Esophagus muscularis mucosa (tissue), 4 donors: ENCODE results near the gene SFMBT1. TPM values are rescaled to one million over a fixed set of nuclear protein-coding genes. Genes with fewer than 3 reads are reported as not detected.

ENCODE experiments used
- DNase-seq: peaks from one replicate; pipeline ENCODE4 v3.0.0-alpha.2; 2017; ENCODE audit errors: extremely low spot score
- H3K27ac ChIP-seq, 4 donors: fragments of 200-600 bp; sonication (generic); replicated peaks in 1 of 4; 1 replicate in 3 of 4; 2 replicates in 1 of 4; pipeline ENCODE4 v1.5.1; 2016 to 2019; ENCODE audit warnings: mild to moderate bottlenecking in 1 of 4
- H3K27me3 ChIP-seq, 4 donors: fragments of 200-600 bp; sonication (generic); one replicate each; pipeline versions ENCODE4 v1.5.1 to v1.6.0; 2016 to 2019
- H3K36me3 ChIP-seq, 4 donors: fragments of 200-600 bp; sonication (generic); one replicate each; pipeline ENCODE4 v1.5.1; 2016 to 2019
- H3K4me1 ChIP-seq, 4 donors: fragments of 200-600 bp; sonication (generic); one replicate each; pipeline ENCODE4 v1.5.1; 2016 to 2019
- H3K4me3 ChIP-seq, 4 donors: fragments of 200-600 bp; sonication (generic); 1 replicate in 2 of 4; 2 replicates in 2 of 4; pipeline ENCODE4 v1.5.1; 2016 to 2019; ENCODE audit warnings: mild to moderate bottlenecking in 4 of 4, moderate library complexity in 1 of 4
- H3K9me3 ChIP-seq, 4 donors: fragments of 200-600 bp; sonication (generic); 1 replicate in 3 of 4; 2 replicates in 1 of 4; pipeline ENCODE4 v1.5.1; 2016 to 2019
- EP300 ChIP-seq: sonication (generic); formaldehyde crosslinking; IDR thresholded peaks from one replicate; pipeline ENCODE4 v1.6.1; 2017; ENCODE audit warnings: antibody characterized with exemption
- POLR2A ChIP-seq: fragments of 450-650 bp; IDR thresholded peaks from one replicate; pipeline ENCODE4 v1.6.1; 2017; ENCODE audit warnings: antibody characterized with exemption, moderate library complexity, mild to moderate bottlenecking, low read depth
- POLR2AphosphoS5 ChIP-seq, 2 donors: sonication (generic); formaldehyde crosslinking; IDR thresholded peaks; one replicate each; pipeline ENCODE4 v1.6.1; 2017; ENCODE audit warnings: antibody characterized with exemption in 2 of 2
- WGBS: methylation state at CpG from one replicate; pipeline ENCODE4 v1.1.5; 2018; 5-methylcytosine and 5-hydroxymethylcytosine counted together
- intact Hi-C: fragments of 100-400 bp; cut with DNase I; formaldehyde crosslinking; loops from one replicate; pipeline ENCODE4 v1.15.1; 2023
- total RNA-seq, 4 donors: library from RNA; depleted of rRNA; stranded (reverse); fragments of >200 nt; gene quantifications; one replicate each; pipeline versions ENCODE4 v1.1.0 to v1.2.1, GENCODE V29; 2016
- TF ChIP-seq, protein P1 (sequence below), 3 experiments: fragments of 200-600 bp in 2 of 3; fragments of 450-650 bp in 1 of 3; sonication (generic) in 2 of 3; IDR thresholded peaks; one replicate each; pipeline ENCODE4 v1.5.1; 2017 to 2019; ENCODE audit warnings: antibody characterized with exemption in 3 of 3, mild to moderate bottlenecking in 2 of 3, moderate library complexity in 1 of 3

SFMBT1 gene
- total RNA-seq, 4 donors from 2014 or later: 15.4 to 27.6 (median 21.4) TPM

DNA sequence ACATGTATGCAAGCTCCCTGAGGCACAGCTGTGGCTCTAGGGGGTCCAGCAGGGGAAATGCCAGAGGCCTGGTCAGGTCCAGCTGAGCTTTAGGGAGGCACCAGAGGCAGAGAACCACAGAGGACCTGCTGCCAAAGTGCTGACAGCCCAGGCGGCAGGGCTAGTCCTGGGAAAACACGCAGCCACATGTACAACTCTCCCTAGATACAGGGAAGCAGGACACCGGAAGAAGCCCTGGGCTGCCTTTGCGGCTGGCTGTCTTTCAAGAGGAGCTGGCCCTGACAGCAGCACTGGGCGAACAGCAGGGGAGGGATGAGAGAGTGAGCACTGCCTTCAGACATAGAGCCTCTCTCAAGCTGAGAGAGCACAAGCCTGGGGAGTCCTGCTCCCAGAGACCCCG, 43.6 kb upstream of the SFMBT1 start:
- DNase-seq: no peak
- WGBS: 71% methylated on average over 6 of the region's 6 CpGs
- no peak overlapping the region for H3K27ac ChIP-seq

DNA sequence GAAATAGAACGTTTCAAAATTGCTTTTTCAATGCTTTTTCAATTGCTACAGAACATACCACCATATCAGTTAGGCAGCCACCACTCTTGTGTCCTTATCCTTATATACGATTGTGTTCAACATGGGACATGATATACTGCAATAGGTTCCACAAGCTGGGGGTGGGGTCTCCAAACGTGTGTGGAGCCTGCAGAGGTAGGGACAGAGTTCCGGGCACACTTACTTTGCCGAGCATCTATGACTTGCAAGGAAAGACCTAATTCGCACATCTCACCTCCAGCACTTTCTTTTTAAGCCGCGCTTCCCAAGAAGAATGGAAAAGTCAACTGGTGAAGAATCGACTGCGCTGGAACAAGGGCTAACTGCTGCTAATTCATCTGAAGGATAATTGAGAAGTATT, 39.6 kb upstream of the SFMBT1 start:
- H3K36me3 ChIP-seq: peaks cover 0 to 37% (median 13%) of the 10 kb centered on the region in 4 donors
- no peak overlapping the region for H3K27ac ChIP-seq
- DNase-seq: no peak
- no peaks in the 10 kb centered on the region for H3K9me3 ChIP-seq
- intact Hi-C loops: no loop called here
- no peaks in the 10 kb centered on the region for H3K27me3 ChIP-seq
- H3K4me1 ChIP-seq: peaks cover 6 to 16% (median 14%) of the 10 kb centered on the region in 4 donors
- H3K4me3 ChIP-seq: no peak overlapping the region
- 82% methylated on average over 10 of the region's 10 CpGs for WGBS
- TF ChIP-seq, protein P1, sequence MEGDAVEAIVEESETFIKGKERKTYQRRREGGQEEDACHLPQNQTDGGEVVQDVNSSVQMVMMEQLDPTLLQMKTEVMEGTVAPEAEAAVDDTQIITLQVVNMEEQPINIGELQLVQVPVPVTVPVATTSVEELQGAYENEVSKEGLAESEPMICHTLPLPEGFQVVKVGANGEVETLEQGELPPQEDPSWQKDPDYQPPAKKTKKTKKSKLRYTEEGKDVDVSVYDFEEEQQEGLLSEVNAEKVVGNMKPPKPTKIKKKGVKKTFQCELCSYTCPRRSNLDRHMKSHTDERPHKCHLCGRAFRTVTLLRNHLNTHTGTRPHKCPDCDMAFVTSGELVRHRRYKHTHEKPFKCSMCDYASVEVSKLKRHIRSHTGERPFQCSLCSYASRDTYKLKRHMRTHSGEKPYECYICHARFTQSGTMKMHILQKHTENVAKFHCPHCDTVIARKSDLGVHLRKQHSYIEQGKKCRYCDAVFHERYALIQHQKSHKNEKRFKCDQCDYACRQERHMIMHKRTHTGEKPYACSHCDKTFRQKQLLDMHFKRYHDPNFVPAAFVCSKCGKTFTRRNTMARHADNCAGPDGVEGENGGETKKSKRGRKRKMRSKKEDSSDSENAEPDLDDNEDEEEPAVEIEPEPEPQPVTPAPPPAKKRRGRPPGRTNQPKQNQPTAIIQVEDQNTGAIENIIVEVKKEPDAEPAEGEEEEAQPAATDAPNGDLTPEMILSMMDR (IDR thresholded peaks at IDR 0.05): no peak
- TF ChIP-seq POLR2A (no peak), POLR2AphosphoS5 (IDR thresholded peaks at IDR 0.05) (no peak), EP300 (no peak)

More for the DNA sequence above, 43.6 kb upstream of the SFMBT1 start:
- peaks cover under 1 to 6% (median 2%) of the 10 kb centered on the region in 4 donors for H3K4me1 ChIP-seq
- no peak overlapping the region for H3K4me3 ChIP-seq
- no peaks in the 10 kb centered on the region for H3K9me3 ChIP-seq
- intact Hi-C loops: no loop called here
- no peak for TF ChIP-seq POLR2A
- TF ChIP-seq, protein P1 (IDR thresholded peaks at IDR 0.05): no peak
- peaks cover 20 to 77% (median 51%) of the 10 kb centered on the region in 4 donors for H3K36me3 ChIP-seq
- H3K27me3 ChIP-seq: no peaks in the 10 kb centered on the region

DNA sequence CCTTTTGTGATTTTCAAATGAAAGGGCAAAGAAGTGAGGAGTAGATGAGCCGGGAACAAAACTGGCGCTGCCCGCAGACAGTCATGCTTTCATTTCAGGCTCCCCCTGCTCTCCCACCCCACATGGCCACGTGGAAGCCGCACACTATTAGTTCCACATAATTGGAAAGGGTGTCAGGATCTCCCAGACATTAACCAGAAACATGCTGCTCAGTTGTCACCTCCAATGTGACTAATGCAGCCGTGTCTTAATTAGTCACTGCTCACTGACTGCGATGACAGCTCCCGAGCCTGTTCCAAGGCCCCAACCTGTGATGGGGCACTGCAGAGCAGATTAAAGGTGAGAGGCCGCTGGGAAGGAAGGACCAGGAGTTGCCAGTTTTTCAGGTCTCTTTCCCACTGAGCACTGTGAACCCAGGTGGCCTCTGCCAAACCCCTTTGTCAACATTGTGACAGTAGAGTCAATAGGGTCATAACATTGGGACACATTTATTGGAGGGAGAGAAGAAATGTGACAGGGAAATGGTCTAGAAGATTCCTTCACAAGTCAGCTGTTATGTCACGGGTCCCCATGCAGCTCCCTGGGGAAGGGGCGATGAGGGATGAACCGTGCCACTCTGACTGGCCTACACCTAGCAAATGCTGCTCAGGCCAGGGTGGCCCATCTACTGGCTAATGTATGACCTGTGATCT, 38.6 kb upstream of the SFMBT1 start:
- H3K4me3 ChIP-seq: no peak overlapping the region
- TF ChIP-seq POLR2AphosphoS5 (IDR thresholded peaks at IDR 0.05) (no peak), POLR2A (no peak), EP300 (no peak)
- TF ChIP-seq, protein P1 (IDR thresholded peaks at IDR 0.05): no peak
- no peak for DNase-seq
- peaks cover 0 to 16% (median 14%) of the 10 kb centered on the region in 4 donors for H3K4me1 ChIP-seq
- WGBS: 64% methylated on average over 11 of the region's 12 CpGs
- intact Hi-C loops: no loop called here
- H3K27me3 ChIP-seq: no peaks in the 10 kb centered on the region
- H3K27ac ChIP-seq: no peak overlapping the region
- no peaks in the 10 kb centered on the region for H3K9me3 ChIP-seq
- peaks cover 0 to 27% (median 4%) of the 10 kb centered on the region in 4 donors for H3K36me3 ChIP-seq

DNA sequence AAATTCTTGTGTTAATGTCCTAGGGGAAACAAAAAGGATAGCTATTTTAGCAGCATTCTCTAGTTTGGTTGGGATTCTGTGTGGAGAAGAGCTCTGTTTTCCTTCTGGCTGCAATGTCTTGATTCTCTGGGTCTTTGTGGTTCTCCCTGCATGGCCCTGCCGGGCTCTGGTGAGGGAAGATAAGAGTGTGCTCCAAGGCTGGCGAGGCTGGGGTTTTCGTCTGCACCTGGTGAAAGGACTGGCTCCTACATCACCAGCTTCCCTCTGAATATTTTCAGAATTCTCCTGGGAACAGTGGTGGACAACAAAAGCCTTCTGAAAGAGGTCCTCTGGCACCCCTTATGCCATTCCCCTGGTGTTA, 38.1 kb upstream of the SFMBT1 start:
- no peak overlapping the region for H3K4me3 ChIP-seq
- 81% methylated on average over 3 of the region's 3 CpGs for WGBS
- H3K27ac ChIP-seq: no peak overlapping the region
- peaks cover 0 to 22% (median 4%) of the 10 kb centered on the region in 4 donors for H3K36me3 ChIP-seq
- intact Hi-C loops: no loop called here
- H3K9me3 ChIP-seq: no peaks in the 10 kb centered on the region
- peaks cover 0 to 16% (median 14%) of the 10 kb centered on the region in 4 donors for H3K4me1 ChIP-seq
- TF ChIP-seq POLR2AphosphoS5 (IDR thresholded peaks at IDR 0.05) (no peak), POLR2A (no peak), EP300 (no peak)
- TF ChIP-seq, protein P1 (IDR thresholded peaks at IDR 0.05): no peak
- DNase-seq: no peak
- no peaks in the 10 kb centered on the region for H3K27me3 ChIP-seq

DNA sequence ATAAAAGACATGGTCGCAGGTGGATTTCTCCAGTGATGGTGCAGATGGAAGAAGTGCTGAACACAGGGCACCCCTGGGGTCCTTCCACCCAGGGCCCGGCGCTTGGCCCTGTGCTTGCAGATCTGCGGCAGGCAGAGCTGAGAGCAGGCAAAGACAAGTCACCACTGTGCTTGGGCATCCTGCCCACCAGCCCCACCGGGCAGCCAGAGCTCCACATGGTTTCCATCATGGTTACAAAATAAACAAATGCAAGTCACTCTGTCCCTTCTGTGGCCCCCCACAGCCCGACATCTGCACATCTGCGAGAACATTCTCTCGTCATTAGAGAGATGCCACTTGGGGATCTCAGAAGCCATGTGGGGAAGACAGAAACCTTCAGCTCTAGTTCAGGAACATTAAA, 37.6 kb upstream of the SFMBT1 start:
- DNase-seq: no peak
- no peak overlapping the region for H3K27ac ChIP-seq
- no peak overlapping the region for H3K4me3 ChIP-seq
- H3K27me3 ChIP-seq: no peaks in the 10 kb centered on the region
- TF ChIP-seq, protein P1 (IDR thresholded peaks at IDR 0.05): no peak
- no peak for TF ChIP-seq POLR2AphosphoS5 (IDR thresholded peaks at IDR 0.05)
- no peak for TF ChIP-seq EP300
- intact Hi-C loops: no loop called here
- H3K9me3 ChIP-seq: no peaks in the 10 kb centered on the region
- peaks cover 0 to 18% (median 4%) of the 10 kb centered on the region in 4 donors for H3K36me3 ChIP-seq
- 47% methylated on average over 8 of the region's 8 CpGs for WGBS
- H3K4me1 ChIP-seq: peaks cover 0 to 16% (median 14%) of the 10 kb centered on the region in 4 donors
